Motor neuron (in vitro differentiated cells): ENCODE measurements around the gene MTA3. TPM values are rescaled to one million over a fixed set of nuclear protein-coding genes. Genes with fewer than 3 reads are reported as not detected.

Experiments
- ATAC-seq, 8 experiments: fragments of 200-7000 bp; cut with Tn5 transposase; replicated peaks in 6 of 8; 2 replicates each; pipeline ENCODE4 v1.8.0; 2021; ENCODE audit warnings: mild to moderate bottlenecking in 8 of 8, moderate library complexity in 8 of 8
- H3K27ac ChIP-seq, 2 donors: fragments of 250-450 bp; sonication (Bioruptor Pico); 2 replicates each; pipeline ENCODE4 v1.9.0; 2021; ENCODE audit warnings: antibody characterized with exemption in 2 of 2, mild to moderate bottlenecking in 2 of 2, moderate library complexity in 1 of 2
- H3K4me1 ChIP-seq, 2 donors: fragments of 250-450 bp; sonication (Bioruptor Pico); replicated peaks in 1 of 2; 2 replicates each; pipeline ENCODE4 v1.6.1; 2021; ENCODE audit warnings: antibody characterized with exemption in 2 of 2, mild to moderate bottlenecking in 2 of 2, moderate library complexity in 1 of 2
- H3K4me3 ChIP-seq, 5 donors: fragments of 250-450 bp; sonication (Bioruptor Pico); 2 replicates each; pipeline ENCODE4 v1.9.0; 2021; ENCODE audit warnings: antibody characterized with exemption in 5 of 5, mild to moderate bottlenecking in 5 of 5, moderate library complexity in 4 of 5
- WGBS, 10 experiments: fragments of 450-650 bp; shearing (Covaris generic); methylation state at CpG; one replicate each; pipeline ENCODE4 v1.0.0; 2022; 5-methylcytosine and 5-hydroxymethylcytosine counted together
- in situ Hi-C, 9 experiments: fragments of 400-800 bp; cut with MboI; loops; one replicate each; pipeline ENCODE4 v1.15.0; 2021; ENCODE audit warnings: low sequenced_read_pairs in 9 of 9, low pct_unique_long_range_greater_than_20kb in 2 of 9; ENCODE audit not compliant: unreplicated experiment in 9 of 9
- total RNA-seq, 8 experiments: library from RNA; unstranded; fragments of 300-600 nt; gene quantifications; 2 replicates each; pipeline versions ENCODE4 v1.2.3 to v1.2.4, GENCODE V29; 2022

The MTA3 gene
- 10 to 100 TPM; 23.1 to 85.9 (median 34.6) TPM for total RNA-seq

DNA sequence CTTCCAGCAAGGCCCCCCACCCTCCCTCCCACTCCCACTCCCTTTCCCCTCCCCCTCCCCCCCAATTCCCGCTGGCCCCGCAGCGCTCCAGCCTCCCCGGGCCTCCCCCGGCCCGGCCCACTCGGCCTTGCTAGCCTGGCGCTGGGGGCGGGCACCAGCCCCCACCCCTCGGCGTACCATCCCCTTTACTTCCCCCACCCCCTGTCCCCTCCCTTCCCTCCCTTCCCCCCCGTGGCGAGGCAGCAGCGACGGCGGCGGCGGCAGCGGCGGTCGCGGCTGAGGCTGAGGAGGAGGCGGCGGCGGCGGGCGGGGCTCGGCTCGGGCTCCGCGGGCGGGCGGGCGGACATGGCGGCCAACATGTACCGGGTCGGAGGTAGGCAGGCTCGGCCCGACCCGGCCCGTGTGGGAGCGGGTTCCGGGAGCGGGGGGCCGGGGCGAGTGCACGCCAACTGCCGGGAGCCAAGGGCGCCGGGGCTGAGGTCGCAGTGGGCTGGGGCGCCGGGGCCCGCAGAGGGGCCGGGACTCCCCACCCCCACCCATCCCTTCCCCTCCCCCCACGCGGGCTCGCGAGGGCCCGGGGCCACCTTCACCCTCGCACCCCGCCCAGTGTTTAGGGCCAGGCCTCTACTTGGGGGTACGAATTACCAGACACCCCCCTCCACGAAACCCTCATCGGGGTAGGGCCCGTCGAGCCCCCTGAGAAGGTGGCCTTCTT, at the start of gene MTA3:
TSS of gene MTA3 (plus strand) at position 232 of the 715 bp plus-strand sequence. CDS start at position 346, 114 bp downstream.
- ATAC-seq, result peak; percentile 53 to 78 (median 73)
- Histone ChIP-seq H3K4me3 (peak within 1 kb of the TSS; percentile 60 to 99 (median 98)), H3K27ac (peak within 1 kb of the TSS; percentile 92 to 93), H3K4me1 (peaks cover 11 to 18% of the 10 kb centered on the region in 2 donors)
- in situ Hi-C loops, result no loop called here
- WGBS, 10 experiments, result no CpG with 5 or more reads among the region's 67 CpGs

- Histone ChIP-seq H3K4me3 (no peak overlapping the region), H3K27ac (no peak overlapping the region), H3K4me1 (no peaks in the 10 kb centered on the region)
- no peak for ATAC-seq
- in situ Hi-C loops, result loop anchor here in 3 of 9 experiments (10.0 to 25.0 kb wide), 2 partner anchors 143 to 145 kb away; no protein-coding TSS in a partner anchor
- 78 to 100% (median 91%) methylated on average over 1 to 7 of the region's 8 CpGs; no CpG with 5 or more reads in 3 of the 10 experiments for WGBS, 10 experiments
Observed at GRCh38 chr2:42519624-42520023, 48.8 kb upstream of the MTA3 start.

GRCh38 chr2:42522035-42522434, 46.4 kb upstream of the MTA3 start:
- WGBS, 10 experiments, result 0 to 70% (median 53%) methylated on average over 1 to 2 of the region's 2 CpGs; no CpG with 5 or more reads in 6 of the 10 experiments
- H3K4me3 ChIP-seq, result no peak overlapping the region
- in situ Hi-C loops, result loop anchor here in 2 of 9 experiments (25.0 kb wide), 1 partner anchor 140 kb away; no protein-coding TSS in a partner anchor
- no peak for ATAC-seq
- no peaks in the 10 kb centered on the region for H3K4me1 ChIP-seq
- no peak overlapping the region for H3K27ac ChIP-seq

- Histone ChIP-seq H3K4me3 (no peak overlapping the region), H3K4me1 (no peaks in the 10 kb centered on the region), H3K27ac (no peak overlapping the region)
- no peak for ATAC-seq
- in situ Hi-C loops, result loop anchor here in 2 of 9 experiments (25.0 kb wide), 1 partner anchor 139 kb away; no protein-coding TSS in a partner anchor
- 27 to 80% (median 69%) methylated on average over 2 to 13 of the region's 13 CpGs; no CpG with 5 or more reads in 1 of the 10 experiments for whole genome bisulfite sequencing, 10 experiments
Observed at GRCh38 chr2:42523341-42523740, 45.1 kb upstream of the MTA3 start.

GRCh38 chr2:42532397-42532796, 36.0 kb upstream of the MTA3 start:
- ATAC-seq, result no peak
- Histone ChIP-seq H3K27ac (no peak overlapping the region), H3K4me3 (no peak overlapping the region), H3K4me1 (no peaks in the 10 kb centered on the region)
- 33 to 100% (median 94%) methylated on average over 1 to 4 of the region's 4 CpGs; no CpG with 5 or more reads in 5 of the 10 experiments for WGBS, 10 experiments
- in situ Hi-C loops, result no loop called here

DNA sequence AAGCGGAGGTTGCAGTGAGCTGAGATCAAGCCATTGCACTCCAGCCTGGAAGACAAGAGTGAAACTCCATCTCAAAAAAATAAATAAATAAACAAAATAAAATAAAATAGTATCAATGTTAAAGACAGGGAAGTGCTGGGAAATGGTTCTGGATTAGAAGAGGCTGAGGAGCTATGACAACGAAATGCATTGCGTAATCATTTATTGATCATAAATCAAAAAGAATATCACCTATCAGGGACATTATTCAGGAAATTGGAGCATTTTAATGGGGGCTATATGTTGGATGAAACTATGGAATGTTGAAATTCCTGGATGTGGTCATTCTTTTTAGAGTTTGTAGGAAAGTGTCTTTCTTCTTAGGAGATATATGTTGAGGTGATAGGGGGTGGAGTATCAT, 30.9 kb upstream of the MTA3 start:
- 75 to 100% (median 97%) methylated on average over 1 to 3 of the region's 3 CpGs; no CpG with 5 or more reads in 1 of the 10 experiments for WGBS, 10 experiments

GRCh38 chr2:42542871-42543270, 25.6 kb upstream of the MTA3 start:
- in situ Hi-C loops, result no loop called here
- WGBS, 10 experiments, result 0 to 100% (median 67%) methylated on average over 1 to 4 of the region's 4 CpGs; no CpG with 5 or more reads in 2 of the 10 experiments
- no peak for ATAC-seq
- Histone ChIP-seq H3K4me1 (peaks cover 14 to 16% of the 10 kb centered on the region in 2 donors), H3K27ac (no peak overlapping the region), H3K4me3 (no peak overlapping the region)

More for the DNA sequence above, 30.9 kb upstream of the MTA3 start:
- no peaks in the 10 kb centered on the region for H3K4me1 ChIP-seq
- in situ Hi-C loops, result no loop called here
- H3K4me3 ChIP-seq, result no peak overlapping the region
- ATAC-seq, result no peak
- no peak overlapping the region for H3K27ac ChIP-seq

DNA sequence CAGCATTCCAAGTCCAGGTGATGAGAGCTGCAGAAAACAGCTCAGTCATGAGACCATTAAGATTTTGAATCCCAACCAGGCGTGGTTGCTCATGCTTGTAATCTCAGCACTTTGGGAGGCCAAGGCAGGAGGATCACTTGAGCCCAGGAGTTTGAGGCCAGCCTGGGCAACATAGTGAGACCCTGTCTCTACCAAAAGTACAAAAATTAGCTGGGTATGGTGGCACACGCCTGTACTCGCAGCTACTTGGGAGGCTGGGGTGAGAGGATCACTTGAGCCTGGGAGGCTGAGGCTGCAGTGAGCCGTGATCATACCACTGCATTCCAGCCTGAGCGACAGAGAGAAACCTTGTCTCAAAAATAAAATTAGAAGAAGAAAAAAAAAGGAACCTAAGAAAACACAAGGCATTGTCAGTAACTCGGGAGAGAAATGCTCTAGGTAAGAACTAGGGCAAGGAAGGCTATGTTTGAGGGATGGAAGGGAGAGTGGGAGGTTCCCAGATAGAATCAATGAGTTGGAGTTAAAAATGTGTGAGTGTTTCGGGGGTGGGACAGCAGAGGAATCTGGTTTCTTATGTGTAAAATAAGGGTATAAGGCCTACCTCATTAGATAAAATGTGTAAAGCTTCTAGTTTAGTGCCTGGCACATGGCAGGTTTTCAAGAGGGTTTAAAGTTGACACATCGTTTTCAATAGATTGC, 23.3 kb upstream of the MTA3 start:
- H3K27ac ChIP-seq, result no peak overlapping the region
- H3K4me3 ChIP-seq, result no peak overlapping the region
- ATAC-seq, result no peak
- WGBS, 10 experiments, result 42 to 93% (median 80%) methylated on average over 2 to 7 of the region's 8 CpGs
- peaks cover 14 to 16% of the 10 kb centered on the region in 2 donors for H3K4me1 ChIP-seq
- in situ Hi-C loops, result no loop called here

DNA sequence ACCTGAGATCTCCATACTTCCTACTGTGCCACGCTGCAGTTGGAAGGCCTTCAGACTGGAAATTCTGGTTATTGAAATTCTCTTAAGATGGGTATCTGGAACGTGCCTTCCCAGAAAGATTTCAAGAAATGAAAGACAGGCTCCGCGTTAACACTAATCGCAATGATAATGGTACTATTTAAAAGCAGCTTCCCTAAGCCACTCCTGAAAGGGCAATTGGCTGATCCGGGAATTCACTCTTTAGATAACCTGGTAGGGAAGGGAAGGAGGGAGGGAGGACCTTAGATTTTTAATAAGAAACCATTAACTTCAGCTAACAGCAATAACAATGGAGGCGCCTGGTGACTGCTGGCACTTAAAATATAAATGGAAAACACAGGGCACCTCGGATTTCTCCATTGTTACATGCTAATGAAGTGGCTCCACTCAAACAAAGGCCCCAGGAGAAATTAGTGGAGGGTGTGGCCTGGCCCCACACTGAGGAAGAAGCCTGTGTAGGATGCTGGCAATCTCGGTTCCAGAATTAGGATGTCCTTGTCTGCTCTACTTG, 22.5 kb upstream of the MTA3 start:
- ATAC-seq, result peak in 6 of 8 experiments; percentile 22 to 90 (median 69)

GRCh38 chr2:42547014-42547413, 21.4 kb upstream of the MTA3 start:
- H3K4me1 ChIP-seq, result peaks cover 14 to 16% of the 10 kb centered on the region in 2 donors
- 7 to 100% (median 84%) methylated on average over 1 to 9 of the region's 9 CpGs; no CpG with 5 or more reads in 1 of the 10 experiments for WGBS, 10 experiments
- in situ Hi-C loops, result no loop called here
- H3K4me3 ChIP-seq, result no peak overlapping the region
- no peak for ATAC-seq
- H3K27ac ChIP-seq, result no peak overlapping the region

More for the DNA sequence above, 22.5 kb upstream of the MTA3 start:
- no peak overlapping the region for H3K4me3 ChIP-seq
- WGBS, 10 experiments, result 6 to 93% (median 35%) methylated on average over 4 to 9 of the region's 9 CpGs; no CpG with 5 or more reads in 1 of the 10 experiments
- no peak overlapping the region for H3K27ac ChIP-seq
- H3K4me1 ChIP-seq, result peaks cover 14 to 16% of the 10 kb centered on the region in 2 donors
- in situ Hi-C loops, result no loop called here

DNA sequence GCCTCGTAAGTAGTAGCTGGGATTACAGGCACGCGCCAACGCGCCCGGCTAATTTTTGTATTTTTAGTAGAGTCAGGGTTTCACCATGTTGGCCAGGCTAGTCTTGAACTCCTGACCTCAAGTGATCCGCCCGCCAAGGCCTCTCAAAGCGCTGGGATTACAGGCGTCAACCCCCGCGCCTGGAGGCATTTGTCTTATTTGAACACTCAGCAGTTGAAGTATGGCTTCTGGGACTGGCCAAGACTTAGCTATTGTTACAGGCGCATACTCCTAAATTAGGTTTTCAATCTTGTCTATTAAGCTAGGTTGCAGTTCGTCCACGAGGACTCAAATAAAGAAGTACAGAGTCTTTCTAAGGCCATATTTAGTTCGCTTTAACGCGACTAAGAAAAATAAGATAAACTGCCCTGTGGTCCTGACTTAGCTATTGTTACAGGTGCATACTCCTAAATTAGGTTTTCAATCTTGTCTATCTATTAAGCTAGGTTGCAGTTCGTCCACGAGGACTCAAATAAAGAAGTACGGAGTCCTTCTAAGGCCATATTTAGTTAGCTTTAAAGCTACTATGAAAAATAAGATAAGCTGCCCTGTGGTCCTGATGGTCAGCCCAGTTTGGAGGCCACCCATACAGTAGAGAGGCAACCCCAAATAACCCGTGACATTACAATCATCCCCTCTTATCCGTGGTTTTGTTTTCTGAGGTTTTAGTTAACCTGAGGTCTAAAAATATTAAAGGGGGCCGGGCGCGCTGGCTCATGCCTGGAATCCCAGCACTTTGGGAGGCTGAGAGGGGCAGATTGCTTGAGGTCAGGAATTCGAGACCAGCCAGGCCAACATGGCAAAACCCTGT, 20.8 kb upstream of the MTA3 start:
- Histone ChIP-seq H3K4me3 (no peak overlapping the region), H3K4me1 (peaks cover 14 to 16% of the 10 kb centered on the region in 2 donors), H3K27ac (no peak overlapping the region)
- in situ Hi-C loops, result no loop called here
- no peak for ATAC-seq
- WGBS, 10 experiments, result 82 to 98% (median 91%) methylated on average over 8 to 19 of the region's 27 CpGs; no CpG with 5 or more reads in 1 of the 10 experiments

GRCh38 chr2:42550870-42551269, 17.6 kb upstream of the MTA3 start:
- no peak overlapping the region for H3K4me3 ChIP-seq
- peaks cover 13 to 15% of the 10 kb centered on the region in 2 donors for H3K4me1 ChIP-seq
- in situ Hi-C loops, result no loop called here
- ATAC-seq, result no peak
- 0 to 100% (median 89%) methylated on average over 1 to 6 of the region's 6 CpGs; no CpG with 5 or more reads in 1 of the 10 experiments for WGBS, 10 experiments
- no peak overlapping the region for H3K27ac ChIP-seq
